ENCODE results near the gene SLC15A5.

Gene SLC15A5, protein sequence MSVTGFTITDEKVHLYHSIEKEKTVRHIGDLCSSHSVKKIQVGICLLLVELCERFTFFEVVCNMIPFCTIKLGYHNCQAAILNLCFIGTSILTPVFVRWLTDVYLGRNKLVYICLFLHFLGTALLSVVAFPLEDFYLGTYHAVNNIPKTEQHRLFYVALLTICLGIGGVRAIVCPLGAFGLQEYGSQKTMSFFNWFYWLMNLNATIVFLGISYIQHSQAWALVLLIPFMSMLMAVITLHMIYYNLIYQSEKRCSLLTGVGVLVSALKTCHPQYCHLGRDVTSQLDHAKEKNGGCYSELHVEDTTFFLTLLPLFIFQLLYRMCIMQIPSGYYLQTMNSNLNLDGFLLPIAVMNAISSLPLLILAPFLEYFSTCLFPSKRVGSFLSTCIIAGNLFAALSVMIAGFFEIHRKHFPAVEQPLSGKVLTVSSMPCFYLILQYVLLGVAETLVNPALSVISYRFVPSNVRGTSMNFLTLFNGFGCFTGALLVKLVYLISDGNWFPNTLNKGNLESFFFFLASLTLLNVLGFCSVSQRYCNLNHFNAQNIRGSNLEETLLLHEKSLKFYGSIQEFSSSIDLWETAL

DNA sequence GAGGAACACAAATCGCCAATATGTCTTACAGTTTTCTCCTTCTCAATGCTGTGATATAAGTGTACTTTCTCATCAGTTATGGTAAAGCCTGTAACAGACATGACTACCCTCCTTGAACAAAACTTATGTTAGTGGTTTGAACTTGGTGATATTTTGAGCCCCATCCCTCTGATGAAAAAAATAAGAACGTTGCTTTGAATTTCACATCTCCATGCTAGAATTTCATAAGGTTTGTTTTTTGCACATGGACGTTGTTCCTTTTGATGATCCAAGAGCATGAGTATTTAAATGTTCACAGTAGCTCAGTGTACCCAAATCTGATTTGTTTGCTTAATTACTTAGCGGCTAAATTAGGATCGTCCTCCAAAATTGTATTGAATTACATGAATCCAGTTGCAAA lies at the start of gene SLC15A5:
Gene SLC15A5, minus strand, starts transcription at position 101 of the 400 bp plus-strand sequence. Its CDS starts 0 bp downstream, at position 101.
- TF ChIP-seq ZFX (IDR thresholded peaks at IDR 0.05): no peak
- no peak for TF ChIP-seq CTCF (conservative IDR thresholded peaks at IDR 0.05)
- H3K27ac ChIP-seq: no peak within 1 kb of the TSS

GRCh38 chr12:16325426-16325825 lies 47.9 kb upstream of the SLC15A5 start:
- no peak for TF ChIP-seq CTCF (conservative IDR thresholded peaks at IDR 0.05)
- TF ChIP-seq ZFX (IDR thresholded peaks at IDR 0.05): no peak
- no peak overlapping the region for H3K27ac ChIP-seq

GRCh38 chr12:16324772-16325171 lies 47.3 kb upstream of the SLC15A5 start:
- H3K27ac ChIP-seq: no peak overlapping the region
- TF ChIP-seq CTCF (conservative IDR thresholded peaks at IDR 0.05) (no peak), ZFX (IDR thresholded peaks at IDR 0.05) (no peak)

DNA sequence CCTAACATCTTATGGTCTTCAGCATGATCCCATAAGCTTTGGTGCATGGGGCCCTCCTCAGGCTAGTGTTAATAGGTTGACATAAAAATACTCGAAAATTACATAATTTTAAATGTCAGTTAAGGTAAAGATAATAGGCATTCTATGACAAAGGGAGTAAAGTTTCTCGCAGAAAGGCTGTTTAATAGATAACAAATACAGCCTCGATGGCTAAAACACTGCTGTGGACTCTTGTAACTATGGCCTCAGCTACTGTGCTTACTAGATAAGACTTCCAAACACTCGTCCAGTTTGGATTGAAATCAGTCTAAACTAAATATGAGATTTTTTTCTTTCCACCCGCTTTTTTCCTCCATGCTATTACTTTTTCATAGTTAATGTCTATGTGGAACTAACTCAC lies 46.8 kb upstream of the SLC15A5 start:
- H3K27ac ChIP-seq: no peak overlapping the region

GRCh38 chr12:16323638-16324037 lies 46.2 kb upstream of the SLC15A5 start:
- TF ChIP-seq ZFX (IDR thresholded peaks at IDR 0.05): no peak
- no peak for TF ChIP-seq CTCF (conservative IDR thresholded peaks at IDR 0.05)
- H3K27ac ChIP-seq: no peak overlapping the region

More for the DNA sequence above, 46.8 kb upstream of the SLC15A5 start:
- TF ChIP-seq CTCF (conservative IDR thresholded peaks at IDR 0.05) (no peak), ZFX (IDR thresholded peaks at IDR 0.05) (no peak)

GRCh38 chr12:16323010-16323409 lies 45.5 kb upstream of the SLC15A5 start:
- TF ChIP-seq ZFX (IDR thresholded peaks at IDR 0.05) (no peak), CTCF (conservative IDR thresholded peaks at IDR 0.05) (no peak)
- H3K27ac ChIP-seq: no peak overlapping the region

DNA sequence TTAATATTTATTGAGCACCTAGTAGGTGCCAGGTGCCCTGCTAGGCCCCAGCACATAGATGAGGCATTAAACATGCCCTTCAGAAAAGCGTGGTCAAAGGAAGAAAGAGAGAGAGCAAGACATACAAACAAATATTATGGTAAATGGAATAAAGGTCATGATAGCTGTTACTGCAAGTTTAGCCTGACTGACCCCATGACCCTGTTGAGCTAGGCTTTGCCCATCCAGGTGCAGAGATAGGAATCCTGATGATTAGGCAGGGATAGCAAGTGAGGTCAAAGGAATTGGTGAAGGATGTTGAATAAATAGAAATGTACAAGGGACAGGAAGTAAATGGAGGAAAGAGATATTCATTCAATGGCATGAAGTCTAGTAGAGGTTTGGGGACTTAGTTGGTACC lies 33.4 kb upstream of the SLC15A5 start:
- no peak overlapping the region for H3K27ac ChIP-seq
- no peak for TF ChIP-seq CTCF (conservative IDR thresholded peaks at IDR 0.05)
- TF ChIP-seq ZFX (IDR thresholded peaks at IDR 0.05): no peak
